HFFc6 (cell line): ENCODE results near the gene CYP27B1. TPM values are rescaled to one million over a fixed set of nuclear protein-coding genes. Genes with fewer than 3 reads are reported as not detected.

Source experiments
- DNase-seq: peaks from one replicate; pipeline ENCODE4 v3.0.0-alpha.2; 2018
- H3K27ac Mint-ChIP-seq: 2 replicates; pipeline ENCODE4 v1.8.0; 2020; ENCODE audit warnings: mild to moderate bottlenecking, mixed read lengths
- H3K27me3 Mint-ChIP-seq: 2 replicates; pipeline ENCODE4 v1.8.0; 2021; ENCODE audit warnings: mild to moderate bottlenecking, moderate library complexity, mixed read lengths; ENCODE audit not compliant: insufficient read depth
- H3K36me3 Mint-ChIP-seq: 2 replicates; pipeline ENCODE4 v1.8.0; 2021; ENCODE audit warnings: low read depth, mixed read lengths
- H3K4me1 Mint-ChIP-seq: 2 replicates; pipeline ENCODE4 v1.8.0; 2020; ENCODE audit warnings: low read depth, mixed read lengths
- H3K4me3 Mint-ChIP-seq: 2 replicates; pipeline ENCODE4 v1.8.0; 2020; ENCODE audit warnings: mild to moderate bottlenecking, moderate library complexity, mixed read lengths
- H3K9me3 Mint-ChIP-seq: 2 replicates; pipeline ENCODE4 v1.8.0; 2020; ENCODE audit warnings: mild to moderate bottlenecking, mixed read lengths
- microRNA-seq: library from miRNA; unstranded; fragments of <30 nt; microRNA quantifications from one replicate; pipeline ENCODE4, GENCODE V29; 2019
- total RNA-seq, 6 experiments: library from RNA; stranded (reverse); fragmentation: NEBNext Ultra II Directional; extraction: Animal tissue kit (Norgen Biotek cat#: 25700); gene quantifications; 2 replicates in 1 of 6; 3 replicates in 5 of 6; pipeline ENCODE4 v1.2.3, GENCODE V29; 2021
- TF ChIP-seq, protein P1 (sequence below): fragments of 200-600 bp; sonication (generic); IDR thresholded peaks from 2 replicates; pipeline ENCODE4 v1.5.0; 2021; ENCODE audit warnings: antibody characterized with exemption, mild to moderate bottlenecking

Gene CYP27B1
- total RNA-seq, 6 experiments from 2014 or later, result 0.57 to 1.8 (median 0.96) TPM

DNA sequence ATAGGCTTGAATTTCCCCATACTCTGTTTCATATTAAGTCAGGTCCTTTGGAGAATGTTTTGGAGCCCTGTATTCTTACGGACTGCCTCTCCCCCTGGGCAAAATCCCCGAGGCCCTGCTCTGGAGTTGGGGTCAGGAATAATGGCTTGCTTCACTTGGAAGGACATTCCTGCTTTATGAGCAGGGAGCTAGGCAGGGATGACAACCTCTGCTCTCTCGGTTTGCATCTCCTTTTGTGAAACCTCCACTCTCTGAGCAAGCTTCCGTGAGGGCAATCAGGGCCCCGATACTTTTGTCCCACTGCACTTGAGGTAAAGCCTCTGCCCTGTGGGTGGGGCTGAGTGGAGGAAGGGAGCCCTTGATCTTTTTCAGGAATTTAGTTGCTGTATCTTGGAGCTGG lies 53.7 kb downstream of the CYP27B1 start:
- no peak overlapping the region for H3K4me3 Mint-ChIP-seq
- H3K4me1 Mint-ChIP-seq, result no peaks in the 10 kb centered on the region

GRCh38 chr12:57712701-57713100 lies 54.2 kb downstream of the CYP27B1 start:
- Mint-ChIP-seq H3K27ac (no peak overlapping the region), H3K36me3 (peaks cover 16% of the 10 kb centered on the region), H3K27me3 (no peaks in the 10 kb centered on the region; the same call in 1 of the 2 replicates), H3K4me1 (no peaks in the 10 kb centered on the region), H3K9me3 (no peaks in the 10 kb centered on the region), H3K4me3 (no peak overlapping the region)
- DNase-seq, result no peak
- TF ChIP-seq, protein P1, sequence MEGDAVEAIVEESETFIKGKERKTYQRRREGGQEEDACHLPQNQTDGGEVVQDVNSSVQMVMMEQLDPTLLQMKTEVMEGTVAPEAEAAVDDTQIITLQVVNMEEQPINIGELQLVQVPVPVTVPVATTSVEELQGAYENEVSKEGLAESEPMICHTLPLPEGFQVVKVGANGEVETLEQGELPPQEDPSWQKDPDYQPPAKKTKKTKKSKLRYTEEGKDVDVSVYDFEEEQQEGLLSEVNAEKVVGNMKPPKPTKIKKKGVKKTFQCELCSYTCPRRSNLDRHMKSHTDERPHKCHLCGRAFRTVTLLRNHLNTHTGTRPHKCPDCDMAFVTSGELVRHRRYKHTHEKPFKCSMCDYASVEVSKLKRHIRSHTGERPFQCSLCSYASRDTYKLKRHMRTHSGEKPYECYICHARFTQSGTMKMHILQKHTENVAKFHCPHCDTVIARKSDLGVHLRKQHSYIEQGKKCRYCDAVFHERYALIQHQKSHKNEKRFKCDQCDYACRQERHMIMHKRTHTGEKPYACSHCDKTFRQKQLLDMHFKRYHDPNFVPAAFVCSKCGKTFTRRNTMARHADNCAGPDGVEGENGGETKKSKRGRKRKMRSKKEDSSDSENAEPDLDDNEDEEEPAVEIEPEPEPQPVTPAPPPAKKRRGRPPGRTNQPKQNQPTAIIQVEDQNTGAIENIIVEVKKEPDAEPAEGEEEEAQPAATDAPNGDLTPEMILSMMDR, result no peak

More for the DNA sequence above, 53.7 kb downstream of the CYP27B1 start:
- TF ChIP-seq, protein P1, result no peak
- Mint-ChIP-seq H3K27ac (no peak overlapping the region), H3K36me3 (peaks cover 21% of the 10 kb centered on the region), H3K27me3 (no peaks in the 10 kb centered on the region; the same call in 1 of the 2 replicates), H3K9me3 (no peaks in the 10 kb centered on the region)
- no peak for DNase-seq

Small RNA genes within 50 kb of the gene (microRNA-seq; reads per million reads assigned to microRNA genes)
- gene MIR6759, result 2.3 reads per million

Other genes with a start within 250 kb of the CYP27B1 start
- 10 to 100 TPM in 4 of 6 experiments, 1 to 10 TPM in 2; 9.4 to 10.8 (median 10.2) TPM for gene DDIT3, start 246.6 kb downstream of the CYP27B1 start, total RNA-seq
- gene MBD6, start 244.3 kb downstream of the CYP27B1 start, total RNA-seq, result 10 to 100 TPM; 40.7 to 43.6 (median 42.1) TPM
- 100 to 1,000 TPM; 110 to 123 (median 116) TPM for gene DCTN2, start 219.9 kb downstream of the CYP27B1 start, total RNA-seq
- gene KIF5A, start 217.0 kb downstream of the CYP27B1 start, total RNA-seq, result 1 to 10 TPM; 1.0 to 1.8 (median 1.2) TPM
- 10 to 100 TPM; 21.1 to 33.1 (median 24.3) TPM for gene PIP4K2C, start 175.9 kb downstream of the CYP27B1 start, total RNA-seq
- 10 to 100 TPM; 17.7 to 21.0 (median 19.2) TPM for gene DTX3, start 162.3 kb downstream of the CYP27B1 start, total RNA-seq
- 10 to 100 TPM; 10.2 to 21.9 (median 11.9) TPM for gene ARHGEF25, start 155.6 kb downstream of the CYP27B1 start, total RNA-seq
- 1 to 10 TPM; 1.4 to 3.1 (median 2.3) TPM for gene B4GALNT1, start 133.9 kb downstream of the CYP27B1 start, total RNA-seq
- 100 to 1,000 TPM; 150 to 158 (median 156) TPM for gene OS9, start 72.9 kb downstream of the CYP27B1 start, total RNA-seq
- gene AGAP2, start 28.3 kb downstream of the CYP27B1 start, total RNA-seq, result under 1 TPM; 0.14 to 0.18 (median 0.14) TPM
- gene TSPAN31, start 22.0 kb downstream of the CYP27B1 start, total RNA-seq, result 10 to 100 TPM; 20.3 to 32.3 (median 24.3) TPM
- 100 to 1,000 TPM; 112 to 140 (median 116) TPM for gene CDK4, start 14.8 kb downstream of the CYP27B1 start, total RNA-seq
- gene MARCHF9, start 12.0 kb downstream of the CYP27B1 start, total RNA-seq, result 1 to 10 TPM in 4 of 6 experiments, under 1 TPM in 2; 0.94 to 3.2 (median 1.2) TPM
- gene METTL1, start 5.0 kb upstream of the CYP27B1 start, total RNA-seq, result 10 to 100 TPM; 30.0 to 41.8 (median 36.0) TPM
- gene EEF1AKMT3, start 5.5 kb upstream of the CYP27B1 start, total RNA-seq, result 1 to 10 TPM; 6.3 to 9.0 (median 7.8) TPM
- 10 to 100 TPM; 28.6 to 36.8 (median 33.7) TPM for gene TSFM, start 15.7 kb upstream of the CYP27B1 start, total RNA-seq
- gene AVIL, start 51.7 kb upstream of the CYP27B1 start, total RNA-seq, result 1 to 10 TPM in 1 of 6 experiments, under 1 TPM in 5; 0.14 to 1.1 (median 0.67) TPM
- gene CTDSP2, start 79.7 kb upstream of the CYP27B1 start, total RNA-seq, result 100 to 1,000 TPM in 5 of 6 experiments, 10 to 100 TPM in 1; 99.2 to 128 (median 111) TPM
- 1 to 10 TPM; 3.1 to 4.0 (median 3.6) TPM for gene ATP23, start 174.5 kb upstream of the CYP27B1 start, total RNA-seq